GM19324 (cell line): ENCODE measurements around the gene SLC35B4.

Source experiments
- ATAC-seq: cut with Tn5 transposase; IDR thresholded peaks from one replicate; pipeline ENCODE4 v1.9.1; 2021; ENCODE audit warnings: mild to moderate bottlenecking, moderate library complexity; ENCODE audit not compliant: unreplicated experiment, low FRiP score

Gene SLC35B4

GRCh38 chr7:134316539-134317344, at the start of gene SLC35B4:
Gene SLC35B4 (minus strand): TSS chr7:134316930. CDS start chr7:134316751, 179 bp downstream.
- peak; percentile 99 for ATAC-seq

GRCh38 chr7:134366481-134366880, 49.8 kb upstream of the SLC35B4 start:
- no peak for ATAC-seq

- ATAC-seq: no peak
Observed at GRCh38 chr7:134365341-134366054, 48.8 kb upstream of the SLC35B4 start.

GRCh38 chr7:134364619-134365037, 47.9 kb upstream of the SLC35B4 start:
- ATAC-seq: no peak

- ATAC-seq: no peak
Observed at GRCh38 chr7:134362587-134363483, 46.1 kb upstream of the SLC35B4 start.

- no peak for ATAC-seq
Observed at GRCh38 chr7:134359787-134360432, 43.2 kb upstream of the SLC35B4 start.

GRCh38 chr7:134357486-134357885, 40.8 kb upstream of the SLC35B4 start:
- no peak for ATAC-seq

GRCh38 chr7:134356421-134356936, 39.7 kb upstream of the SLC35B4 start:
- ATAC-seq: no peak

- no peak for ATAC-seq
Observed at GRCh38 chr7:134355927-134356326, 39.2 kb upstream of the SLC35B4 start.

GRCh38 chr7:134355004-134355525, 38.3 kb upstream of the SLC35B4 start:
- ATAC-seq: no peak

GRCh38 chr7:134353411-134353810, 36.7 kb upstream of the SLC35B4 start:
- ATAC-seq: no peak

- ATAC-seq: no peak
Observed at GRCh38 chr7:134351424-134351823, 34.7 kb upstream of the SLC35B4 start.

- ATAC-seq: no peak
Observed at GRCh38 chr7:134350709-134351108, 34.0 kb upstream of the SLC35B4 start.

- ATAC-seq: no peak
Observed at GRCh38 chr7:134347567-134347966, 30.8 kb upstream of the SLC35B4 start.

GRCh38 chr7:134343796-134344195, 27.1 kb upstream of the SLC35B4 start:
- ATAC-seq: no peak

GRCh38 chr7:134343136-134343535, 26.4 kb upstream of the SLC35B4 start:
- no peak for ATAC-seq

GRCh38 chr7:134339475-134339874, 22.7 kb upstream of the SLC35B4 start:
- ATAC-seq: no peak

- no peak for ATAC-seq
Observed at GRCh38 chr7:134337980-134338379, 21.2 kb upstream of the SLC35B4 start.

- no peak for ATAC-seq
Observed at GRCh38 chr7:134334408-134334807, 17.7 kb upstream of the SLC35B4 start.

GRCh38 chr7:134333943-134334342, 17.2 kb upstream of the SLC35B4 start:
- ATAC-seq: no peak
